HG02970 (cell line): ENCODE results near the gene HDAC9.

Source experiments
- ATAC-seq: cut with Tn5 transposase; IDR thresholded peaks from one replicate; pipeline ENCODE4 v1.9.1; 2021; ENCODE audit warnings: mild to moderate bottlenecking, moderate library complexity, moderate number of reproducible peaks; ENCODE audit not compliant: unreplicated experiment, low FRiP score

Gene HDAC9

DNA sequence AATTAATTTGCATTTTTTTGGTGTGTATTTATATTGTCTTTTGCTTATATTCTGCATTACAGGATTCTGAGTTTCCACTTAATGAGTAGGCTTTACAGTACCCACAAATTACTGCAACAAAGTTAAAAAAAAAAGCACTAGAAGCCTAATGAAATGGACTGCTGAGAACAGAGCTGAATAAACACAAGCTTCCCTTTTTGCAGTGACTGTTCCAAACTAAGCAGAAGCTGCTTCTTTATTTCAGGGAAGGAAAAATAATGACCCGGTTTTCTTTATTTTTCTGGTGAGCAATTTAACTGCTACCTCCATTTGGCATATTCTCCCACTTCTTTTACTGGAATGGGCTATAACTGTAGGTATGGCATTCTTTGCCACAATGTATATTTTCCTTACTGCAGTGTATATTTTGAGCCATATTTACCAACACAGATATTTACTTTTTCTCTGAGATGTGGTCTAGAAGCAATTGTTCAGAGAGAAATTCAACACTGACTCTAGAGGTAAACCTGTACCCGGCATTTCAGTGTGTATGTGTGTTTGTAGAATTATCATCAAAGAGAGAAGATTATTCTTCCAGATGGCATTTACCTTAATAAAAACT lies 56.9 kb downstream of the HDAC9 start:
- ATAC-seq = no peak

- ATAC-seq = no peak
Observed at GRCh38 chr7:18552943-18553604, 57.5 kb downstream of the HDAC9 start.

- no peak for ATAC-seq
Observed at GRCh38 chr7:18553605-18554003, 58.1 kb downstream of the HDAC9 start.

- no peak for ATAC-seq
Observed at GRCh38 chr7:18555120-18555519, 59.6 kb downstream of the HDAC9 start.

GRCh38 chr7:18555968-18556367 lies 60.4 kb downstream of the HDAC9 start:
- ATAC-seq = no peak

DNA sequence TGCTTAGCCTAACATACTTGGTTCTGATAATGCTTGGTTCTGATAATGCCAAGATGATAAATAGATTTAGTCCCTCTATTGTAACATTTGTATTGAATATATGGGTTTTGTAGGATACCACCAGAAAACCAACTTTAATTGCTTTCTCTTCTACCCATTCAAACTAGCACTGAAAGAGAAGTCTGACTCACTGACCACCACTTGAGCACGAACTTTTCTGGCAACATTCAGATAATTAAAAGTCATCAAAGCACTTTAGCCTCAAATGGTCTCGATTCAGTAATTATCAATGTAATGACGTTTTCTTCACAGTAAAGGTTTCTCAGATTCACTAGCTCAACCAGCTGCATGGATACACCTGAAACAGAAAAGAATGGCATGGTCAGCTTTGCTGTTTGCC lies 63.0 kb downstream of the HDAC9 start:
- no peak for ATAC-seq

GRCh38 chr7:18558910-18559309 lies 63.4 kb downstream of the HDAC9 start:
- no peak for ATAC-seq

- ATAC-seq = no peak
Observed at GRCh38 chr7:18559756-18560155, 64.2 kb downstream of the HDAC9 start.

GRCh38 chr7:18564779-18565178 lies 69.2 kb downstream of the HDAC9 start:
- no peak for ATAC-seq

- ATAC-seq = no peak
Observed at GRCh38 chr7:18565337-18565736, 69.8 kb downstream of the HDAC9 start.

DNA sequence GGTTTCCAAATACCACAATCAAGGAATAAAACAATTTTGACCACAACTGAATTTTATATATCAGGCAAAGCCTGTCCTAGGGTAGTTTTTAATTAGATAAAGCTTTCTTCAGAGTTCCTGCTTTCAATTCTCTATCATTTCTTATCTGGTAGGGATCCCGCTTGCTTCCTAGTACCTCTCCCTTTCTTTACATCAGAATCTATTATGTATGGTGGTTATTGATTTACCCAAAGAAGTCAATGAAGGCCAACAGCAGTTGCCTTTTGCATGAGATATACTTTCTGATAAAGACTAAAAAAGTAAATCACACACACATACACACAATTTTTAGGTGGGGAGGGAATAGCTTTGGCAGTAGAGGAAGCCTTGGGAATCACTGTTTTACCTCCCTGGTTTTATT lies 70.7 kb downstream of the HDAC9 start:
- ATAC-seq = no peak

DNA sequence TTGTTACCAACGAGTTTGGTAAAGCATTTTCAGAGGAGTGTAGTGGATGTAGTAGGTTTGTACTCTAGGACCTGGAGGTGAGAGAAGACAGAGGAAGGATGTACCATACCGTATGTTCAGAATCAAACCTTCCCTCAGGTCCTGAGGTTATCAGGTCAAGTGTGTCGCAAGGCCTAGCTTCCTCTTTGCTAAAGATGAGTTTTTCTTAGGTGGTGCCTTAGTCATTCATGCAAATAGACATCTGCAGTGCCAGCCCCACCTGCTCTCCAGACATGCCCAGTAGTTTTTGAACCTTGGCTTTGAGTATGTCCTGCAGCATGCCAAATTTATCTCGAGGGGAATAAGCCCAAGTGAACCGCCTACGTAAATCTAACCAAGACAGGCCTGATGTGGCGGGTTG lies 71.3 kb downstream of the HDAC9 start:
- ATAC-seq = peak; percentile 91

DNA sequence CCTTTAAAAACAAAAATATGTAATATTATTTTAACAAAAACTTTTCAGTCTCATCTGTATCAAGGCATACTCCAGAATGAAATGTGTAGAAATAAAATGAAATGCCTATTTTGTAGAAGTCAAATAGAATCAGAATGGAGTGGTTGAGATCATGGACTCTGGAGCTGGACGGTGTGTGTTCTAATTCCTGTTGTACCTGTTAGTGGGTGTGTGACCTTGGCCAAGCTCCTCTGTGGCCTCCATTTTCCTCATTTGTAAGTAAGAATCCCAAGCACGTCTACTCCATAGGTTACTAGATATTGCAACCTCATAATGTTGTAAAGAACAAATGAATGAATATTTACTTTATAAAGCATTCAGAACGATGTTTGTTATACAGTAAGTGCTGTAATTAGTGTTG lies 74.9 kb downstream of the HDAC9 start:
- ATAC-seq = no peak

DNA sequence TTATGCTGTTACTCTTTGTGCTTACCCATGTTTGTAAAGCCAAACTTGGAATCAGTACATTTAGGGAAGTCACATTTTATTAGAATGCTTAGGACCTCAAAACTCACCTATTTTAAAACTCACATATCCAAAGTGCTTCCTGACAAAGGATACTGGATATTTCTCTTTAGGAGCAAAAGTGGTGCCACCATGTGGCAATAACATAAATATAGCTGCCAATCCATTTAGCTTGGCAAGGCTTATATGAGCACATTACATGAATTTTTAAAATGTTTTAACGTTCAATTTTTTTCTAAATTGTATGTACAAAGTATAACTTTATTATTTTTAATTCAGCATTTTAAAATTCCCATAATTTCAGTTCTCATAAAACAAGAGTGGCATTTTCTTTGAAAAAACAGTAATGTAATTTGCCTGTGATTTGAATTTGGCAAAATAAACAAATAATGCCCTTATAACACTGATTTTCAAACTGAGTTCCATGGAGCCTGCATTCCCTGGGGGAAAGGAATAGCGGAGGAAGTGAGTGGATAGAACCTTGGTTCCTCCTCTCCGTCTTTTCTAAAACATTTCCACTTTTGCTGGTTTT lies 75.4 kb downstream of the HDAC9 start:
- no peak for ATAC-seq

GRCh38 chr7:18572154-18572553 lies 76.6 kb downstream of the HDAC9 start:
- no peak for ATAC-seq

DNA sequence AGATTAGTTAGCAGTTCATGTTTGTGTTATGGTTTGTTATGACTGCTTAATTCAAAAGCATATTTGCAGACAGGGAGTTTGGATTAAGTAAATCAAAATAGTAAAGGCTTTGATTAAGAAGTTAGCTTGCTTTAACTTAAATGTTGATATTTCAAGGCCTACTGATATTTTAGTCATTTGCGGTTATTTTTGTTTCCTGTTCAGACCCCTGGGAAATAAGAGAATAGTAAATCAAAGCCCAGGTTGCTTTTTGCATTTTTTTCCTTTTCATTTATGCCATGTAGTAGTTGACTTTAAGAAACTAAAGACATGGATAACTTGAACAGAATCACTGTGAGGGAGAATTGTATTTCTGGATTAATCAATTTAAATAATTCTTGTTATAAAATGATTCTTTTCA lies 77.3 kb downstream of the HDAC9 start:
- ATAC-seq = no peak

DNA sequence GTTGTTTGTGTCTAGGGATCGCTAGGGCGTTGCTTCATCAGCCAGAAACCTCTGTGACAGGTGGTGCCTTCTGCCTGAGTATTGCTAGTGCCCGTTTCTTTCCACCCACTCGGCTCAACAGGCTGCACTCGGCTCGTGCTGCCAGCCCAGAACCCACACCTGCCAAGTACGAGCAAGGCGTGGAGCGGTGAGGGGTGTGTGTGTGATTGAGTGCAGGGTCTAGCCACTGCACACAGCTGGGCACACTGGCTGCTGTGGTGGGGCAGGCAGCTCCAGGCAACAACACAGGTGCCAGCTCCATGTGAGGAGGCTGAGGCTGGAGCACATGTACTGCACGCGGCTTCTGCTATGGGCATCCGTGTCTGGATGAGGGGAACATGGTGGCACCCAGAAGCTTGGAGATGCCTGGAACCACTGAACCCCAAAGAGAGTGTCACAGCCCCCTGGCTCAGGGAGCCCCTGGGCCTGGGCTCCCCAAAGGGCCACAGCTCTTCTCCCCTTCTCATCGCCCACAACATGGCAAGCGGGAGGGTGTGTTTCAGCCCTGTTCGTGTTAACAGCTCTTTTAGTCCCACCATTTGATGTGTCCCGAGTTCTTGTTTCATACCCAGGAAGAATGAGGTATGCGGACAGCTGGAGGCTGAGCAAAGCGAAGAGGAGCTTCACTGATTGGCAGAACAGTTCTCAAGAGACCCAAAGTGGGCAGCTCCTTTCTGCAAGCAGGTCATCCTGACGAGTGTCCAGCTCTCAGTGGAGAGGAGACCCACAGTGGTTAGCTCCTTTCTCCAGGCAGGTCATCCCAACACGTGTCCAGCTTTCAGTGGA lies 78.1 kb downstream of the HDAC9 start:
- ATAC-seq = peak; percentile 46

GRCh38 chr7:18574235-18574540 lies 78.6 kb downstream of the HDAC9 start:
- ATAC-seq = no peak

DNA sequence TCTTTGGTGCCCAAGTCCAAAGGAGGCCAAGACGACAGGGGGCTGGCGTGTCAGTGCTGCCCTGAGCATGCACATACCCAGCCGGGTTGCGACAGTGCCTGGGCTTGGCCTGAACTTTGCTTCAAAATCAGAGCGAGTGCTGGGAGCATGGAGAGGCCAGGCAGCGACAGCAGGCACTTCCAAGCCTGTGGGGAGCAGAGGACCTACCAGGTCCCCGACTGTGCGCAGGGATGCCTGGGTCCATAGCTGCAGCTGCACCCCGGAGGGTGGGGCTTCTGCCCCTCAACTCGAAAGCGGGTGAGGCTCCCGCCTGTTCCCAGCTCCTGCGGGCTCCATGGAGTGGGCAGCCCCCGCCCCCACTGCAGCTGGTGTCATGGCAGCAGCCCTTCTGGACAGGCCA lies 79.1 kb downstream of the HDAC9 start:
- no peak for ATAC-seq

- ATAC-seq = no peak
Observed at GRCh38 chr7:18575622-18576572, 80.3 kb downstream of the HDAC9 start.
